Stimulated activated CD8-positive, alpha-beta memory T cell treated with anti-CD3 and anti-CD28 coated beads, Interleukin-15, amount 100 ng/mL, for 4 hours (primary cell): Measurements from ENCODE around the gene TVP23A.
"Not testable (repeated sequence)": the region's sequence is repeated elsewhere in the genome, so short reads cannot be mapped to it uniquely, and the experiment has no call there.

Experiments
- DNase-seq, 2 donors: peaks; one replicate each; pipeline ENCODE4 v3.0.0-alpha.2; 2020; ENCODE audit warnings: low read depth in 2 of 2

The TVP23A gene

GRCh38 chr16:10745841-10746240 is 72.8 kb downstream of the TVP23A start:
- DNase-seq = no peak

- no peak for DNase-seq
Observed at GRCh38 chr16:10744370-10745030, 74.1 kb downstream of the TVP23A start.

GRCh38 chr16:10743610-10744369 is 74.8 kb downstream of the TVP23A start, which contains the start of gene NUBP1:
TSS of gene NUBP1 (plus strand) at chr16:10743842. CDS start at chr16:10743864, 22 bp downstream.
- DNase-seq = peak; percentile 99

GRCh38 chr16:10743227-10743609 is 75.4 kb downstream of the TVP23A start:
- no peak for DNase-seq

GRCh38 chr16:10741844-10742243 is 76.8 kb downstream of the TVP23A start:
- DNase-seq = no peak

GRCh38 chr16:10741249-10741648 is 77.3 kb downstream of the TVP23A start:
- not testable (repeated sequence) for DNase-seq

GRCh38 chr16:10740845-10741208 is 77.8 kb downstream of the TVP23A start:
- DNase-seq = no peak

- DNase-seq = no peak
Observed at GRCh38 chr16:10740000-10740844, 78.4 kb downstream of the TVP23A start.

- peak in 1 of 2 donors; percentile 20 for DNase-seq
Observed at GRCh38 chr16:10738231-10739077, 80.1 kb downstream of the TVP23A start.

- DNase-seq = peak in 1 of 2 donors; percentile 46
Observed at GRCh38 chr16:10737068-10737625, 81.4 kb downstream of the TVP23A start.

GRCh38 chr16:10731790-10732189 is 86.8 kb downstream of the TVP23A start:
- DNase-seq = no peak

GRCh38 chr16:10729104-10730048 is 89.2 kb downstream of the TVP23A start:
- no peak for DNase-seq

GRCh38 chr16:10728003-10728887 is 90.3 kb downstream of the TVP23A start:
- DNase-seq = no peak
